CD1c-positive myeloid dendritic cell (primary cell): ENCODE data around the gene CD33.

Experiments used
- DNase-seq: peaks from one replicate; pipeline ENCODE4 v3.0.0-alpha.2; 2016; ENCODE audit errors: extremely low spot score

CD33 gene

GRCh38 chr19:51210191-51210784, 14.6 kb upstream of the CD33 start:
- DNase-seq, result no peak

GRCh38 chr19:51210874-51211361, 14.0 kb upstream of the CD33 start:
- DNase-seq, result peak; percentile 71

GRCh38 chr19:51211833-51212232, 13.0 kb upstream of the CD33 start:
- DNase-seq, result no peak

- peak; percentile 29 for DNase-seq
These were observed 5.6 kb upstream of the CD33 start for GRCh38 chr19:51219307-51219706.

GRCh38 chr19:51219971-51220370, 4.9 kb upstream of the CD33 start:
- DNase-seq, result no peak

- DNase-seq, result no peak
These were observed 3.9 kb upstream of the CD33 start for GRCh38 chr19:51220996-51221395.

GRCh38 chr19:51224163-51224641, 678 bp upstream of the CD33 start:
- DNase-seq, result no peak

GRCh38 chr19:51226067-51226466, 1.2 kb downstream of the CD33 start:
- no peak for DNase-seq

- DNase-seq, result no peak
These were observed 2.4 kb downstream of the CD33 start for GRCh38 chr19:51227326-51227725.

- DNase-seq, result no peak
These were observed 3.1 kb downstream of the CD33 start for GRCh38 chr19:51227966-51228365.

- no peak for DNase-seq
These were observed 16.0 kb downstream of the CD33 start for GRCh38 chr19:51240866-51241265.

GRCh38 chr19:51242881-51243630, 18.2 kb downstream of the CD33 start:
- DNase-seq, result peak; percentile 64

- peak; percentile 63 for DNase-seq
These were observed 21.3 kb downstream of the CD33 start for GRCh38 chr19:51246164-51246552.

GRCh38 chr19:51247972-51248590, 23.2 kb downstream of the CD33 start:
- DNase-seq, result no peak

- no peak for DNase-seq
These were observed 26.0 kb downstream of the CD33 start, which contains the start of gene SIGLECL1 for GRCh38 chr19:51250786-51251467. Gene SIGLECL1 (plus strand): TSS chr19:51251080. CDS start chr19:51264073, 12,993 bp downstream.

- no peak for DNase-seq
These were observed 26.6 kb downstream of the CD33 start for GRCh38 chr19:51251468-51251820.

GRCh38 chr19:51252306-51253079, 27.6 kb downstream of the CD33 start:
- no peak for DNase-seq

GRCh38 chr19:51253088-51253806, 28.4 kb downstream of the CD33 start:
- peak; percentile 26 for DNase-seq

- no peak for DNase-seq
These were observed 31.3 kb downstream of the CD33 start for GRCh38 chr19:51256155-51256625.

GRCh38 chr19:51257471-51257870, 32.6 kb downstream of the CD33 start:
- no peak for DNase-seq
